Neural cell (in vitro differentiated cells): ENCODE measurements around the gene SCAANT1. TPM values are rescaled to one million over a fixed set of nuclear protein-coding genes. Genes with fewer than 3 reads are reported as not detected.

Source experiments
- H2AFZ ChIP-seq: fragments of 200-600, 300-800 bp; sonication (generic), shearing (Covaris generic); 2 replicates; pipeline ENCODE4 v1.6.0; 2014; ENCODE audit warnings: low read depth, mild to moderate bottlenecking, antibody characterized with exemption, low read length, moderate library complexity
- H3F3A ChIP-seq: fragments of 200-600 bp; shearing (Covaris generic); 2 replicates; pipeline ENCODE4 v1.6.1; 2016; ENCODE audit warnings: mild to moderate bottlenecking, moderate library complexity, mixed read lengths, antibody characterized with exemption, low read length; ENCODE audit not compliant: insufficient read depth, poor library complexity, severe bottlenecking
- H3K27ac ChIP-seq: fragments of 200-600, 300-800 bp; sonication (generic), shearing (Covaris generic); 2 replicates; pipeline ENCODE4 v1.5.1; 2014; ENCODE audit warnings: mild to moderate bottlenecking, low read length, moderate library complexity
- H3K27me3 ChIP-seq: fragments of 300-800, 200-600 bp; sonication (generic), shearing (Covaris generic); 2 replicates; pipeline ENCODE4 v1.6.0; 2014; ENCODE audit warnings: mild to moderate bottlenecking, low read depth, low read length, moderate library complexity; ENCODE audit not compliant: insufficient read depth
- H3K36me3 ChIP-seq: fragments of 300-800, 200-600 bp; sonication (generic), shearing (Covaris generic); 2 replicates; pipeline ENCODE4 v1.5.1; 2014; ENCODE audit warnings: mild to moderate bottlenecking, antibody characterized with exemption, low read length, moderate library complexity; ENCODE audit not compliant: insufficient read depth
- H3K4me2 ChIP-seq: fragments of 300-800, 200-600 bp; sonication (generic), shearing (Covaris generic); 2 replicates; pipeline ENCODE4 v1.6.0; 2014; ENCODE audit warnings: mild to moderate bottlenecking, low read length
- H3K4me3 ChIP-seq: fragments of 300-800, 200-600 bp; sonication (generic), shearing (Covaris generic); 2 replicates; pipeline ENCODE4 v1.5.1; 2014; ENCODE audit warnings: mild to moderate bottlenecking, low read length, moderate library complexity
- H3K79me2 ChIP-seq: fragments of 200-600 bp; shearing (Covaris generic); replicated peaks from 2 replicates; pipeline ENCODE4 v1.6.0; 2014; ENCODE audit warnings: mild to moderate bottlenecking, low read length, moderate library complexity; ENCODE audit not compliant: insufficient read depth
- H3K9ac ChIP-seq: fragments of 300-800, 200-600 bp; sonication (generic), shearing (Covaris generic); 2 replicates; pipeline ENCODE4 v1.6.1; 2016; ENCODE audit warnings: mild to moderate bottlenecking, low read length, mixed read lengths
- H3K9me2 ChIP-seq: fragments of 200-600 bp; shearing (Covaris generic); 2 replicates; pipeline ENCODE4 v1.6.1; 2016; ENCODE audit warnings: mild to moderate bottlenecking, low read length, mixed read lengths; ENCODE audit not compliant: insufficient read depth
- H3K9me3 ChIP-seq: fragments of 200-600, 300-800 bp; sonication (generic), shearing (Covaris generic); 2 replicates; pipeline ENCODE4 v1.6.1; 2016; ENCODE audit warnings: mild to moderate bottlenecking, mixed run types, low read length, moderate library complexity, mixed read lengths
- H4K20me1 ChIP-seq: fragments of 200-600 bp; shearing (Covaris generic); 2 replicates; pipeline ENCODE4 v1.6.1; 2016; ENCODE audit warnings: mild to moderate bottlenecking, mixed run types; ENCODE audit not compliant: insufficient read depth
- EP300 ChIP-seq: fragments of 450-650 bp; conservative IDR thresholded peaks from 2 replicates; pipeline ENCODE4 v1.6.1; 2014; ENCODE audit warnings: antibody characterized with exemption, mild to moderate bottlenecking, moderate library complexity; ENCODE audit not compliant: poor library complexity, severe bottlenecking
- EZH2 ChIP-seq: fragments of 200-600, 300-800 bp; shearing (Covaris generic), sonication (generic); IDR thresholded peaks from 2 replicates; pipeline ENCODE4 v1.6.1; 2014; ENCODE audit warnings: antibody characterized with exemption, low read length, borderline replicate concordance, mild to moderate bottlenecking; ENCODE audit not compliant: insufficient read depth, poor library complexity, severe bottlenecking
- MXI1 ChIP-seq: fragments of 450-650 bp; conservative IDR thresholded peaks from 2 replicates; pipeline ENCODE4 v1.6.1; 2014; ENCODE audit warnings: antibody characterized with exemption, mild to moderate bottlenecking; ENCODE audit not compliant: poor library complexity, severe bottlenecking
- POLR2AphosphoS5 ChIP-seq: IDR thresholded peaks from 2 replicates; pipeline ENCODE4 v1.6.1; 2012
- RAD21 ChIP-seq: fragments of 450-650 bp; conservative IDR thresholded peaks from 2 replicates; pipeline ENCODE4 v1.6.1; 2014; ENCODE audit warnings: antibody characterized with exemption, mild to moderate bottlenecking, moderate library complexity
- SMC3 ChIP-seq: fragments of 450-650 bp; conservative IDR thresholded peaks from 2 replicates; pipeline ENCODE4 v1.6.1; 2014; ENCODE audit warnings: antibody characterized with exemption, mild to moderate bottlenecking, moderate library complexity; ENCODE audit not compliant: poor library complexity
- TAF1 ChIP-seq: IDR thresholded peaks from 2 replicates; pipeline ENCODE4 v1.6.1; 2012; ENCODE audit warnings: low read depth
- polyA plus RNA-seq: library from polyadenylated mRNA; depleted of rRNA; stranded (reverse); fragments of >200 nt; gene quantifications from 2 replicates; pipeline ENCODE4 v1.2.3, GENCODE V29; 2014
- TF ChIP-seq, protein P1 (sequence below): IDR thresholded peaks from 2 replicates; pipeline ENCODE4 v1.6.1; 2012; ENCODE audit warnings: borderline replicate concordance
- TF ChIP-seq, protein P2 (sequence below): fragments of 450-650 bp; IDR thresholded peaks from 2 replicates; pipeline ENCODE4 v1.5.1; 2014; ENCODE audit warnings: antibody characterized with exemption, mild to moderate bottlenecking, moderate library complexity; ENCODE audit not compliant: poor library complexity, severe bottlenecking

Gene SCAANT1
- polyA plus RNA-seq, 1 donor from 2014 or later, result not detected

- Histone ChIP-seq H3K27me3 (no peaks in the 10 kb centered on the region), H4K20me1 (no peaks in the 10 kb centered on the region), H3K4me3 (no peak overlapping the region), H3K4me2 (no peak overlapping the region), H3K36me3 (no peaks in the 10 kb centered on the region), H3K27ac (no peak overlapping the region), H3K9me2 (no peaks in the 10 kb centered on the region), H3F3A (peaks cover 4% of the 10 kb centered on the region), H3K9ac (no peak overlapping the region), H3K79me2 (peaks cover 10% of the 10 kb centered on the region), H3K9me3 (no peaks in the 10 kb centered on the region), H2AFZ (no peak overlapping the region)
- TF ChIP-seq SMC3 (no peak), MXI1 (no peak), EP300 (no peak), EZH2 (no peak), TAF1 (no peak), RAD21 (no peak), POLR2AphosphoS5 (no peak)
- TF ChIP-seq, protein P1, sequence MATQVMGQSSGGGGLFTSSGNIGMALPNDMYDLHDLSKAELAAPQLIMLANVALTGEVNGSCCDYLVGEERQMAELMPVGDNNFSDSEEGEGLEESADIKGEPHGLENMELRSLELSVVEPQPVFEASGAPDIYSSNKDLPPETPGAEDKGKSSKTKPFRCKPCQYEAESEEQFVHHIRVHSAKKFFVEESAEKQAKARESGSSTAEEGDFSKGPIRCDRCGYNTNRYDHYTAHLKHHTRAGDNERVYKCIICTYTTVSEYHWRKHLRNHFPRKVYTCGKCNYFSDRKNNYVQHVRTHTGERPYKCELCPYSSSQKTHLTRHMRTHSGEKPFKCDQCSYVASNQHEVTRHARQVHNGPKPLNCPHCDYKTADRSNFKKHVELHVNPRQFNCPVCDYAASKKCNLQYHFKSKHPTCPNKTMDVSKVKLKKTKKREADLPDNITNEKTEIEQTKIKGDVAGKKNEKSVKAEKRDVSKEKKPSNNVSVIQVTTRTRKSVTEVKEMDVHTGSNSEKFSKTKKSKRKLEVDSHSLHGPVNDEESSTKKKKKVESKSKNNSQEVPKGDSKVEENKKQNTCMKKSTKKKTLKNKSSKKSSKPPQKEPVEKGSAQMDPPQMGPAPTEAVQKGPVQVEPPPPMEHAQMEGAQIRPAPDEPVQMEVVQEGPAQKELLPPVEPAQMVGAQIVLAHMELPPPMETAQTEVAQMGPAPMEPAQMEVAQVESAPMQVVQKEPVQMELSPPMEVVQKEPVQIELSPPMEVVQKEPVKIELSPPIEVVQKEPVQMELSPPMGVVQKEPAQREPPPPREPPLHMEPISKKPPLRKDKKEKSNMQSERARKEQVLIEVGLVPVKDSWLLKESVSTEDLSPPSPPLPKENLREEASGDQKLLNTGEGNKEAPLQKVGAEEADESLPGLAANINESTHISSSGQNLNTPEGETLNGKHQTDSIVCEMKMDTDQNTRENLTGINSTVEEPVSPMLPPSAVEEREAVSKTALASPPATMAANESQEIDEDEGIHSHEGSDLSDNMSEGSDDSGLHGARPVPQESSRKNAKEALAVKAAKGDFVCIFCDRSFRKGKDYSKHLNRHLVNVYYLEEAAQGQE, result no peak
- TF ChIP-seq, protein P2, sequence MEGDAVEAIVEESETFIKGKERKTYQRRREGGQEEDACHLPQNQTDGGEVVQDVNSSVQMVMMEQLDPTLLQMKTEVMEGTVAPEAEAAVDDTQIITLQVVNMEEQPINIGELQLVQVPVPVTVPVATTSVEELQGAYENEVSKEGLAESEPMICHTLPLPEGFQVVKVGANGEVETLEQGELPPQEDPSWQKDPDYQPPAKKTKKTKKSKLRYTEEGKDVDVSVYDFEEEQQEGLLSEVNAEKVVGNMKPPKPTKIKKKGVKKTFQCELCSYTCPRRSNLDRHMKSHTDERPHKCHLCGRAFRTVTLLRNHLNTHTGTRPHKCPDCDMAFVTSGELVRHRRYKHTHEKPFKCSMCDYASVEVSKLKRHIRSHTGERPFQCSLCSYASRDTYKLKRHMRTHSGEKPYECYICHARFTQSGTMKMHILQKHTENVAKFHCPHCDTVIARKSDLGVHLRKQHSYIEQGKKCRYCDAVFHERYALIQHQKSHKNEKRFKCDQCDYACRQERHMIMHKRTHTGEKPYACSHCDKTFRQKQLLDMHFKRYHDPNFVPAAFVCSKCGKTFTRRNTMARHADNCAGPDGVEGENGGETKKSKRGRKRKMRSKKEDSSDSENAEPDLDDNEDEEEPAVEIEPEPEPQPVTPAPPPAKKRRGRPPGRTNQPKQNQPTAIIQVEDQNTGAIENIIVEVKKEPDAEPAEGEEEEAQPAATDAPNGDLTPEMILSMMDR, result no peak
These were observed 2.8 kb downstream of the SCAANT1 start for GRCh38 chr3:63909431-63909830.

- Histone ChIP-seq H3K9me3 (no peaks in the 10 kb centered on the region), H3K9me2 (no peaks in the 10 kb centered on the region), H3K79me2 (peaks cover 10% of the 10 kb centered on the region), H3K27me3 (no peaks in the 10 kb centered on the region), H4K20me1 (no peaks in the 10 kb centered on the region), H3K36me3 (no peaks in the 10 kb centered on the region), H3K27ac (no peak overlapping the region), H2AFZ (no peak overlapping the region), H3K9ac (no peak overlapping the region), H3K4me3 (no peak overlapping the region), H3F3A (peaks cover 4% of the 10 kb centered on the region), H3K4me2 (no peak overlapping the region)
- TF ChIP-seq, protein P2, result no peak
These were observed 3.4 kb downstream of the SCAANT1 start for GRCh38 chr3:63908776-63909175.
